ENCODE data around the gene SYNE1. TPM values are rescaled to one million over a fixed set of nuclear protein-coding genes. Genes with fewer than 3 reads are reported as not detected.

SYNE1 gene
- polyA plus RNA-seq, 1 experiment: 35.7 TPM

DNA sequence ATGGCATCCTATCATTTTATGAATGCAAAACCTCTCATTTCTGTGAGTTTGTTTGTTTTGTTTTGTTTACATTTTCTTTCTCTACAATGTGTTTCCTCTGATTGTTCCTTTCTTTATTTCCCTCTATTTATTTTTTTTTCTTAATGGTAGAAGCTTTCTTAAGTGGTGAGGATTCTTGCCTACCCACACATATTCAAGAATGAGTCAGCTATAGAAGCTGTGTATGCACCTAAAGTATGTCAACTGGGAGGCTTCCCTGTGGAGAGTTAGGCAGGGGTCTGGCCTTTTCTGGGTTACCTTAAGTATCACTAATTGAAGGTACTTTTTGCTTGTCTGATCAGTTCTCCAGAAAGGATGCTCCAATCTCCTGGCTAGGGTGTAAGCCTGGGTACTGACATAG is 475.7 kb downstream of the SYNE1 start:
- H3K27me3 ChIP-seq (ENCODE audit: control insufficient read depth, insufficient read depth, low read length): no peaks in the 10 kb centered on the region
- H3K27ac ChIP-seq (ENCODE audit: low read depth, low read length): peak overlapping the region; percentile 23
- ChIA-PET CTCF (no interaction called here), POLR2A (interaction anchor here (1.2 kb wide), 1 partner anchor 61 kb away, joined by 9 read pairs; no protein-coding TSS in a partner anchor)
- peak; percentile 34 for DNase-seq (ENCODE audit: low read depth, low spot score)
- no peak overlapping the region for H3K4me3 ChIP-seq (ENCODE audit: low read depth, low read length)
- H3K9me3 ChIP-seq (ENCODE audit: control insufficient read depth, insufficient read depth, low read length): no peaks in the 10 kb centered on the region
- TF ChIP-seq, protein P1, sequence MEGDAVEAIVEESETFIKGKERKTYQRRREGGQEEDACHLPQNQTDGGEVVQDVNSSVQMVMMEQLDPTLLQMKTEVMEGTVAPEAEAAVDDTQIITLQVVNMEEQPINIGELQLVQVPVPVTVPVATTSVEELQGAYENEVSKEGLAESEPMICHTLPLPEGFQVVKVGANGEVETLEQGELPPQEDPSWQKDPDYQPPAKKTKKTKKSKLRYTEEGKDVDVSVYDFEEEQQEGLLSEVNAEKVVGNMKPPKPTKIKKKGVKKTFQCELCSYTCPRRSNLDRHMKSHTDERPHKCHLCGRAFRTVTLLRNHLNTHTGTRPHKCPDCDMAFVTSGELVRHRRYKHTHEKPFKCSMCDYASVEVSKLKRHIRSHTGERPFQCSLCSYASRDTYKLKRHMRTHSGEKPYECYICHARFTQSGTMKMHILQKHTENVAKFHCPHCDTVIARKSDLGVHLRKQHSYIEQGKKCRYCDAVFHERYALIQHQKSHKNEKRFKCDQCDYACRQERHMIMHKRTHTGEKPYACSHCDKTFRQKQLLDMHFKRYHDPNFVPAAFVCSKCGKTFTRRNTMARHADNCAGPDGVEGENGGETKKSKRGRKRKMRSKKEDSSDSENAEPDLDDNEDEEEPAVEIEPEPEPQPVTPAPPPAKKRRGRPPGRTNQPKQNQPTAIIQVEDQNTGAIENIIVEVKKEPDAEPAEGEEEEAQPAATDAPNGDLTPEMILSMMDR (IDR thresholded peaks at IDR 0.05; ENCODE audit: low read depth, low read length): no peak

DNA sequence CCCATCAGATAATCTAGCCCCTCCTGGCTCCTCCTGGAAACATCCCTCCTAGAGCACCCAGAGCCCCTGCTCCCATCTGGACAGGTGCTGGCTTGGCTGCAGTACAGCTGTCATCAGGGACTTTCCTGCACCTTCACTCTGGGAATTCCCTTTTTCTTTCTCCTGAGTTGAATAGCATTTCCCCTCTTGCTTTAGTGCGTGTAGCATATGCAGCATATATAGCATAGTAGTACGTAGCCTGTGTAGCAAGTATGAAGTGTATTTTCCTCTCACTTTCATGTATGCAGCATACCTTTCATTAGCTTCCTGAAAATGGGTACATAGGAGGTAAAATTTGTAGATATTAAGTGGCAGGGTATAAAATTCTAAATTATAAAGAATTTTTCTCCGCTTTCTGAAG is 476.8 kb downstream of the SYNE1 start:
- H3K27ac ChIP-seq (ENCODE audit: low read depth, low read length): no peak overlapping the region
- H3K4me3 ChIP-seq (ENCODE audit: low read depth, low read length): no peak overlapping the region
- TF ChIP-seq, protein P1 (IDR thresholded peaks at IDR 0.05; ENCODE audit: low read depth, low read length): no peak
- no peaks in the 10 kb centered on the region for H3K27me3 ChIP-seq (ENCODE audit: control insufficient read depth, insufficient read depth, low read length)
- H3K9me3 ChIP-seq (ENCODE audit: control insufficient read depth, insufficient read depth, low read length): no peaks in the 10 kb centered on the region
- CTCF ChIA-PET: interaction anchor here (1.1 kb wide), 1 partner anchor 10 kb away, joined by 4 read pairs; no protein-coding TSS in a partner anchor
- DNase-seq (ENCODE audit: low read depth, low spot score): no peak
- POLR2A ChIA-PET: no interaction called here

DNA sequence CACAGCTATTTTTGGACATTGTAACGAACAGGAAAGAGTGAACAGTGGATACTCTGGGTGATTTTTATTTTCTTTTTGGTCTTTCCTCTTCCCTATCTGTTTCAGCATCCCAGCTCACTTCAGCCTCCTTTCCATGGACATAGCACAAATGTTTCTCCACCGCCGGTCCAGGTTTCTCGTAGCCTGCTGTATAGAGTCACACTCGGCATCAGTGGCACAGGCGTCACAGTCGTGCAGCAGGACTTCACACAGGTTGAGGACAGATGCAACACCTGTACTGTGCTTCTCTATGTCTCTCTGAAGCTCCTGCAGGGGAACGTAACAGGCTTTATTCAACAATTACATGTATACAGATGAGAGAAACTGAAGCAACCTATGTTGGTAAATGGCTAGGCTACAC is 481.4 kb downstream of the SYNE1 start:
- ChIA-PET CTCF (interaction anchor here (0.6 to 1.0 kb wide), 2 partner anchors 31 to 309 kb away, joined by 3 read pairs; no protein-coding TSS in a partner anchor), POLR2A (no interaction called here)
- H3K4me3 ChIP-seq (ENCODE audit: low read depth, low read length): no peak overlapping the region
- TF ChIP-seq, protein P1 (IDR thresholded peaks at IDR 0.05; ENCODE audit: low read depth, low read length): no peak
- H3K27ac ChIP-seq (ENCODE audit: low read depth, low read length): no peak overlapping the region
- DNase-seq (ENCODE audit: low read depth, low spot score): no peak
- no peaks in the 10 kb centered on the region for H3K27me3 ChIP-seq (ENCODE audit: control insufficient read depth, insufficient read depth, low read length)
- H3K9me3 ChIP-seq (ENCODE audit: control insufficient read depth, insufficient read depth, low read length): no peaks in the 10 kb centered on the region

DNA sequence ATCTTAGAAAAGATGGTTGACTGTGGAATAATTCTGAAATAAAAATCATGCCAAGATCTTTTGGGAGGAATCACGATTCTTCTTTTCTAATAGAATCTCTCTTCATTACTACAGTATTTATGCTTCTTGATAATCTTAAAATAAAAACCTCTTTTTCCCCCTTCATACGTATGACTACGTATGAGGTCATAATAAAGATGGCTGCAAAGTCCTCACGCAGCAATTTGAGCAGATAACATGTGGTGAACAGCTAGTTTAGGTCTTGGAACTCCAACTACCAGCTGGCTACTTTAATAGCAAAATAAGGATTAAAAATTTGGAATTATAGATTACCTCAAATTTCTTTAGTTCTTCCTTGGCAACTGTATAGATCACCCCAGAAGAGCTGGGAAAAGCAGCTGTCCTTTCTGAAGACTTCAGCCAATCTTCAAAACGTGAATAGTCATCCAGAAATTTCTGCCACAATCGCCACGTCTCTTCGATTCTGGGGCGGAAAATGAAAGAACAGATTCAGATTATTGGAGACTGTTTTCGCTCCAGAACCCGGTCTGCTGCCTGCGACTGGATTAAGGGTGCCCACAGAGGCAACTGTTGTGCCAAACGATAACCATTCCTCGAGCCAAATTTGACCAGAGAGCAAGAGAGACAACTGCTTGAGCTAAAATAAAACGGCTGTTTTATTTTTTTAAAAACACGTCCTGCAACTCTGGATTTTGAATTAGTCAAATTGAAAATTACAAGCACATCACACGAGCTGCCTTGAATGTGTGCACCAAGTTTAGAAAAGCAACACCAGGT is 482.4 kb downstream of the SYNE1 start:
- POLR2A ChIA-PET: interaction anchor here (0.8 kb wide), 1 partner anchor 85 kb away, joined by 3 read pairs; no protein-coding TSS in a partner anchor
- Histone ChIP-seq H3K9me3 (ENCODE audit: control insufficient read depth, insufficient read depth, low read length) (no peaks in the 10 kb centered on the region), H3K4me3 (ENCODE audit: low read depth, low read length) (no peak overlapping the region), H3K27me3 (ENCODE audit: control insufficient read depth, insufficient read depth, low read length) (no peaks in the 10 kb centered on the region), H3K27ac (ENCODE audit: low read depth, low read length) (no peak overlapping the region)
- CTCF ChIA-PET: interaction anchor here (1.0 kb wide), 1 partner anchor 30 kb away, joined by 3 read pairs; no protein-coding TSS in a partner anchor
- DNase-seq (ENCODE audit: low read depth, low spot score): no peak
- TF ChIP-seq, protein P1 (IDR thresholded peaks at IDR 0.05; ENCODE audit: low read depth, low read length): no peak

DNA sequence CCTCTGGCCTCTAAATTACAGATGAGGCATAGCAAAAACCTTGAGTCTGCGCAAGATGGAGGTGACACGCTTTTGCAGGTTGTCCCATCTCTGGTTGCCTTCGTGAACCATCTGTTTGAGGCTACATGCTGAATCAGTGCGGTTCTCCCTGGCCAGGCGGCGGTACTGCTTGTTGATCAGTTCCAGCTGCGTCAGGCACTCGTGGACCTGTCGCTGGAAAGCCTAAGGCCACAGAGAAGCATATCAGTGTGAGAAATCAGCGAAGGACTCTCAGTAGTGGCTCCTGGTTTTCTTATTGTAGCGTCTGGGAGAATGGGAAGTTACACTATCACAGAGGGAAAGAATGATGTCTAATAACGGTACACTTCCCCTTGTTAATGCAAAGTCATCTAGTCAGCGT is 485.2 kb downstream of the SYNE1 start:
- no peaks in the 10 kb centered on the region for H3K9me3 ChIP-seq (ENCODE audit: control insufficient read depth, insufficient read depth, low read length)
- POLR2A ChIA-PET: no interaction called here

More for the DNA sequence above, 485.2 kb downstream of the SYNE1 start:
- TF ChIP-seq, protein P1 (IDR thresholded peaks at IDR 0.05; ENCODE audit: low read depth, low read length): no peak
- H3K4me3 ChIP-seq (ENCODE audit: low read depth, low read length): no peak overlapping the region
- H3K27ac ChIP-seq (ENCODE audit: low read depth, low read length): no peak overlapping the region
- CTCF ChIA-PET: interaction anchor here (2.1 kb wide), 1 partner anchor 387 kb away, joined by 8 read pairs; no protein-coding TSS in a partner anchor
- no peak for DNase-seq (ENCODE audit: low read depth, low spot score)
- H3K27me3 ChIP-seq (ENCODE audit: control insufficient read depth, insufficient read depth, low read length): no peaks in the 10 kb centered on the region
